ENCODE data around the gene FER1L5. TPM values are rescaled to one million over a fixed set of nuclear protein-coding genes. Genes with fewer than 3 reads are reported as not detected.

Gene FER1L5
- total and polyA plus RNA-seq, 8 donors = 0.29 to 1.1 (median 0.79) TPM

DNA sequence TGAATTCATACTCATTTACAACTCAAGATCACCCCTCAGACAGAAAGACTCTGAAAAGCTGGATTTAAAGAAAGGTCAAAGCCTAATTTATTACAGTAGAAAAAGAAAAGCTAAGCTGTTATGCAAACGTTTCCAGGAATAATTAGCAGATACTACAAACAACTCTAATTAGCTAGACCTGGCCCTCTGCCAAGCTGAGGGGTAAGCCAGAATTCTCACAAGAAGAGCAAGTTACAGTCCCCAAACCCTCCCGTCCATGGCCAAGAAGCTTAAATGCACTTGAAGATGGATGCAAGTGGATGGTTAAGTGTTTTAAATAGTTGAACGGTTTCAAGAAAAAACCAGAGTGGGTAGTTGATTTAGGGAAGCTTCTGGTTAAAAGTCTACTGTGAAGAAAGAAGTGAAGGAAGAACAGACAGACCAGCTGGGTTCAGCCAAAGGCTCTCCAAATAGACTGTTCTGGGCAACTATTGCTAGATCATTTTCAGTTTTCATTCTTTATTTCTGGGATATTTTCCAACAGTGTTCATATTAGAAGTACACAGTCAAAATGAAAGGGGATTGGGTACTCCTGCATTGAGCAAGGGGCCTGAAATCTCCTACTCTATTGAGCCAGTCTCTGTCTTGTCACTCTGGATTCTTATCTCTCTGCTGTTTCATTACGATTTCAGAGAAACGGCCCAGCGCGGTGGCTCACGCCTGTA, 92.5 kb downstream of the FER1L5 start:
- no peaks in the 10 kb centered on the region for H3K9me3 ChIP-seq
- peak overlapping the region; percentile 33 to 65 for H3K27ac ChIP-seq
- DNase-seq (peak in 2 of 4 donors; percentile 73 to 82), ATAC-seq (peak; percentile 1)
- H3K27me3 ChIP-seq = no peaks in the 10 kb centered on the region
- TF ChIP-seq, protein P1, sequence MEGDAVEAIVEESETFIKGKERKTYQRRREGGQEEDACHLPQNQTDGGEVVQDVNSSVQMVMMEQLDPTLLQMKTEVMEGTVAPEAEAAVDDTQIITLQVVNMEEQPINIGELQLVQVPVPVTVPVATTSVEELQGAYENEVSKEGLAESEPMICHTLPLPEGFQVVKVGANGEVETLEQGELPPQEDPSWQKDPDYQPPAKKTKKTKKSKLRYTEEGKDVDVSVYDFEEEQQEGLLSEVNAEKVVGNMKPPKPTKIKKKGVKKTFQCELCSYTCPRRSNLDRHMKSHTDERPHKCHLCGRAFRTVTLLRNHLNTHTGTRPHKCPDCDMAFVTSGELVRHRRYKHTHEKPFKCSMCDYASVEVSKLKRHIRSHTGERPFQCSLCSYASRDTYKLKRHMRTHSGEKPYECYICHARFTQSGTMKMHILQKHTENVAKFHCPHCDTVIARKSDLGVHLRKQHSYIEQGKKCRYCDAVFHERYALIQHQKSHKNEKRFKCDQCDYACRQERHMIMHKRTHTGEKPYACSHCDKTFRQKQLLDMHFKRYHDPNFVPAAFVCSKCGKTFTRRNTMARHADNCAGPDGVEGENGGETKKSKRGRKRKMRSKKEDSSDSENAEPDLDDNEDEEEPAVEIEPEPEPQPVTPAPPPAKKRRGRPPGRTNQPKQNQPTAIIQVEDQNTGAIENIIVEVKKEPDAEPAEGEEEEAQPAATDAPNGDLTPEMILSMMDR (IDR thresholded peaks at IDR 0.05) = no peak
- peaks cover 0 to 52% of the 10 kb centered on the region in 2 donors for H3K36me3 ChIP-seq
- peaks cover 22 to 35% of the 10 kb centered on the region in 2 donors for H3K4me1 ChIP-seq
- no peak overlapping the region for H3K4me3 ChIP-seq
- intact Hi-C loops (cut with DNase I) = no loop called here

DNA sequence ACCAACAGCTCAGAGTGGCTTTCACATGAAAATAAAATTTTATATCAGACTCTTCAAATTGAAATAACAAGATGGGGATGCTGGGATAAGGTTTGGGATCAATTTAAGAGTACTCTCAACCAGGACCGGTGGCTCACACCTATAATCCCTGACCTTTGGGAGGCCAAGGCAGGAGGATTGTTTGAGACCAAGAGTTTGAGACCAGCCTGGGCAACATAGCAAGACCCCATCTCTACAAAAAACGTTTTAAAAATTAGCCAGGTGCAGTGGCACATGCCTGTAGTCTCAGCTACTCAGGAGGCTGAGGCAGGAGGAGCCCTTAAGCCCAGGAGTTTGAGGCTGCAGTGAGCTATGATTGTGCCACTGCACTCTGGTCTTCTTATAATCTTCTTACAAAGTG, 94.7 kb downstream of the FER1L5 start:
- intact Hi-C loops (cut with DNase I) = no loop called here
- Histone ChIP-seq H3K27ac (no peak overlapping the region), H3K9me3 (no peaks in the 10 kb centered on the region), H3K27me3 (no peaks in the 10 kb centered on the region), H3K4me1 (peaks cover 22 to 41% of the 10 kb centered on the region in 2 donors), H3K4me3 (no peak overlapping the region), H3K36me3 (peaks cover 0 to 30% of the 10 kb centered on the region in 2 donors)
- DNase-seq (no peak), ATAC-seq (no peak)
- TF ChIP-seq, protein P1 (IDR thresholded peaks at IDR 0.05) = no peak

DNA sequence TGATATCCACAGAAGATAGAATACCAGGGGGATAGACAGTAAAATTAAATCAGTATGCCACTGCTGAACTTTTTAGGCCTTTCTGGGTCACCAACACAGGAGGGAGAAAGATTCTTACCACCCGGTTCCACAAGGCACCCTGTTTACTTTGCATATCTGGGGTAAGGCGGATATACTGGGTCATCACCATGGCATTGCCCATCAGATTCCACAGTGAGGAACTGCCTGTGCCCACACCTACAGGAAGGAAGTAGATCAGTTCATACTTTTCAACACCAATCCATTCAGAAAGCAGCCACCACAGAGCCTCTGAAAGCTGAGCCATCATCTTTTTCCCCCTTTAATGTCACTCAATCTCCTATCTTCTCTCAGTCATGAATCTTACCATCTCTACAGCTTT, 95.3 kb downstream of the FER1L5 start:
- Histone ChIP-seq H3K4me3 (no peak overlapping the region), H3K9me3 (no peaks in the 10 kb centered on the region), H3K27ac (no peak overlapping the region), H3K27me3 (no peaks in the 10 kb centered on the region), H3K4me1 (peaks cover 22 to 41% of the 10 kb centered on the region in 2 donors), H3K36me3 (peaks cover 0 to 24% of the 10 kb centered on the region in 2 donors)
- TF ChIP-seq, protein P1 (IDR thresholded peaks at IDR 0.05) = no peak
- DNase-seq = no peak
- no peak for ATAC-seq
- intact Hi-C loops (cut with DNase I) = no loop called here

DNA sequence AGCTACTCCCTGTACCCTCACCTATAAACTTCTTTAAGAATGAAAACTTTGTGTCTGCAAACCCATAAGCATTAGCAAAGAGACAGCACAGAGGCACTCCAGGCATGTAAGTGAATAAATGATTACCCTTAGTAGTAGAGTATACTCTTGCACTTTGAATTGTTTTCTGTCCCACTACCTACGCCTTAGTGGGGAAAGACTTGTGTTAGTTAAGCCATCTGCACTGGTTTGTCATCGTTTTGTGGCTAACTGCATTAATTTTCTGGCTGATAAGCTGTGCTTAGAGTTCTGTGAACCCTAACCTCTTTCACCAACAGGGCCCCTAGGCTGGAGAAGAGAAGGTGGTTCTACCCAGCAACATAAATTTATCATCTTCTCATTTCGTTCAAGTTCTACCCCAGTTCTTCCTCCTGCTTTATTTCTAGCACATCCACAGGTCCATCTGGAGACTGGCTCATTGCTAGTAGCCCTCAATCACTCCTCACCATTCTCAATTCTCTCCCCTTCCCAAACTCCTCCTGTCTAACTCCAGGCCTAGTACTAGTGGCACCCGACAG, 96.6 kb downstream of the FER1L5 start:
- Histone ChIP-seq H3K27me3 (no peaks in the 10 kb centered on the region), H3K4me3 (peak overlapping the region; percentile 66 to 90), H3K27ac (peak overlapping the region; percentile 71 to 75), H3K36me3 (peaks cover 0 to 11% of the 10 kb centered on the region in 2 donors), H3K4me1 (peaks cover 22 to 41% of the 10 kb centered on the region in 2 donors), H3K9me3 (no peaks in the 10 kb centered on the region)
- no peak for ATAC-seq
- TF ChIP-seq, protein P1 (IDR thresholded peaks at IDR 0.05) = no peak
- no peak for DNase-seq
- intact Hi-C loops (cut with DNase I) = no loop called here

DNA sequence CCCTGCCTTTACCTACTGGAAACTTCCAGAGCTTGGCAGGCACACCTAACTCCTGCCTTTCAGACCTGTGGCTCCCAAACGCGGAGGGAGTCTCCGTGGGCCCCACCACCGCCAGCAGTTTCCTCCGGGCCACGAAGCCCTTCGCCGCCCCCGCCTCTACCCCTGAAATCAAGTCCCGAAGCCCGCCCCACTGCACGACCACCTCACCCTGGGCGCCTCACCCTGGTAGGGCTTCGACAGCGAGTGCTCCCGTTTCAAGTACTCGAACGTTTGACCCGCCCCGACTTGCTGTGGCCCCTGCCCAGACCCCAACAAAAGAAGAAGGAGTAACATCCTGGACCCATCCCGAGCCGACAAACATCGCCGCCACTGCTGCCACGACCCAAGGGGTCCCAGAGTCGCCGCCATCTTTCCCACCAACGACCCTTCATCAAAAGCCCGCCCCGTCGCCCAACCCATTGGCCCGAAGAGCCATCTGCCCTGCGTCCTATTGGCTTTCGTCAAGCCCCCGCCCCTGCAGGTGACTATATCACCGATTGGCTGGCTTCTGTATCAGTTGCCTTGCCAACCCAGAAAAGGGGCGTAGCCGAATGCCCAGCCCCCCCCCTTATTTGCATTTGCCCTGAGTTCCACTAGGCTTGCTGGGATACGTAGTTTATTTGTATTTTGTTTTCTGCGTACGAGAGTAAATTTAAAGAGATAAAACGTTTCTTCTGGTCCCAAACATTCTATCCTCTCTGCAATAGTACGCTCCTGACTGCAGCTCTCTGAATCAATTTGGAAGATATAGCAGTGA, 97.3 kb downstream of the FER1L5 start, which contains the start of gene LMAN2L:
LMAN2L (minus strand) TSS at position 432 of the 796 bp plus-strand sequence; CDS start at position 408, 24 bp downstream.
- peak; percentile 96 to 98 (median 97) for DNase-seq
- H3K27me3 ChIP-seq = no peaks in the 10 kb centered on the region
- H3K27ac ChIP-seq = peak within 1 kb of the TSS; percentile 71 to 75
- H3K4me3 ChIP-seq = peak within 1 kb of the TSS; percentile 66 to 90
- H3K9me3 ChIP-seq = no peaks in the 10 kb centered on the region
- TF ChIP-seq, protein P1 (IDR thresholded peaks at IDR 0.05) = no peak
- peaks cover 22 to 38% of the 10 kb centered on the region in 2 donors for H3K4me1 ChIP-seq
- peak; percentile 99 for ATAC-seq
- intact Hi-C loops (cut with DNase I) = no loop called here
- H3K36me3 ChIP-seq = peaks cover 0 to 6% of the 10 kb centered on the region in 2 donors
